Stimulated activated CD4-positive, alpha-beta T cell treated with anti-CD3 and anti-CD28 coated beads, Interleukin-12 subunit alpha, Interleukin-12 subunit beta, amount 100 ng/mL, for 24 hours (primary cell): ENCODE data around the gene ARTN.

ENCODE experiments used
- DNase-seq, 2 experiments: peaks; one replicate each; pipeline ENCODE4 v3.0.0-alpha.2; 2020; ENCODE audit warnings: low read depth in 2 of 2

ARTN gene

GRCh38 chr1:43947061-43947873, 13.7 kb downstream of the ARTN start:
- no peak for DNase-seq

- DNase-seq = no peak
Measured at GRCh38 chr1:43947874-43948437, 14.4 kb downstream of the ARTN start.

DNA sequence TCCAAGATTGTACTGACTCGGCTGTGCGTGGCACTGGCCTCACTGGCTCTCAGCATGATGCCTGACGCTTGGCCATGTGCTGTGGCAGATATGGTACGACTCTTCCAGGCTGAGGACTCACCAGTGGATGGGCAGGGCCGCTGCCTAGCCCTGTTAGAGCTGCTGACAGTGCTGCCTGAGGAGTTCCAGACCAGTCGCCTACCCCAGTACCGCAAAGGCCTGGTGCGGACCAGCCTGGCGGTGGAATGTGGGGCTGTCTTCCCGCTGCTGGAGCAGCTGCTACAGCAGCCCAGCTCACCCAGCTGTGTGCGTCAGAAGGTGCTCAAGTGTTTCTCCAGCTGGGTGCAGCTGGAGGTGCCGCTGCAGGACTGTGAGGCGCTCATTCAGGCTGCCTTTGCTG, 16.1 kb downstream of the ARTN start:
- DNase-seq = no peak

DNA sequence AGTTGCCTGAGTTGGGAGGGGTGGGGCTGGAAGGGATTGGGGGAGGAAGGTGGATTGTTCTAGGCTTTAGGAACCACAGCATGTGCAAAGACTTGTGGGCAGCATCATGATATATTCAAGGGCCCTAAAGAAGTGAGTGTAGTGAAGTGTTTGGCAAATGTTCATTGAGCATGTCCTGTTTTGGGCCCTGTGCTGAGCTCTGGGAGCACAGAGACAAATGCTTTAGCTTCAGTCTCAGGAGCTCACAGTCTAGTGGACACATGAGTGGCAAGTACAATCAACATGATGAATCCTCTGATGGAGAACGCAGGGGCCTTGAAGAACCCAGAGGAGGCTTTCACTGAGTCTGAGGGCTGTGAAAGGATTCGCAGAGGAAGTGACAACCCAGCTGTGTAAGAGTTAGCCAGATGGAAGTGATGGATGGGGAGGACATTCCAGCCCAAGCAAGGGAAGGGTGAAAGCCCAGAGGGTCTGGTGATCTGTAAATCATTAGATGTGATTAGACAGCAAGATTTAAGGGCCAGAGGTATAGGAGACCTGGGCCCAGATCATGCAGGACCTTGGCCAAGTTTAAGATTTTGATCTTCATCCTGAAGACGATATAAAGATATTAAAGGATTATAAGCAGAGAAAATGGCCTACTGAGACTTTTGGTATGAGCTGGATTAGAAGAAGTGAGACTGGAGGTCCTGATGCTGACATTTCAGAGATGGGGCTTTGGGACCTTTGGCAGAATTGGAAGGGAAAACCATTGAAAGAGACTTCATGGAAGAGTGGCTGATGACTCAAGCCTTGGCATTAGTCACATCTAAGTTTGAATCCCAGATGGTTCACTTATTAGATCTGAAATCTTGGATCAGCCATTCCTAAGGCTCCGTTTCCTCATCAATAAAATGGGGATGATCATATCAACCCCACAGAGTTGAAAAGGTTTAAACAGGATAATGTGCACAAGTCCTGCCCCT, 17.7 kb downstream of the ARTN start:
- no peak for DNase-seq

DNA sequence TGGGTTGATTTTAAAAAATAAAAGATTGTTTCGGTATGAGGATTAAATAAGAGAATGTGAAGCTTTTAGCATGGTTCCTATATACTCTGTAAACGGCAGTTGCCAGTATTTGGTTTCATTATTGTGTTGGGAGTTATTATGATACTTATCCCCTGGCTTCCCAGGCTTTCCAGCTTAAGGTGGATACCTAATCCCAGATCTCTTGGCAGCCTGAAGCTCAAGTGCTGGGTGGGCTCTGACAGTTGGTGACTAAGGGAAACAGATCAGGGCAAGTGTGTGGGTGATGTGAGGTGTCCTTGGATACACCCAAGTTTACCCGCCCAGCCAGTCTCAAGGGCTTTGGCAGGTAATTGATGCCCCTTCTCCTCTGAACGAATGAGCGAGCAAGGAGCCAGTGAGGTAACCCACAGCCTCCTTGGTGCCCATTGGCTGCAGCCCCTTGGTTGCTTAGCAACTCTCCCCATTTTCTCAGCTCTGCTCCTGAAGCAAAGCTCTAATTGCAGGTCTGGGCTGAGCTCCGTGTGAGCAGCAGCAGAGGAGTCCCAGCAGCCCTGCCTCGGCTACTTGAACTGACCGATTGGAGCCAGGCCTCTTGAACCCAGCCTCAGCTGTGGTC, 19.2 kb downstream of the ARTN start:
- no peak for DNase-seq

GRCh38 chr1:43953361-43953760, 19.8 kb downstream of the ARTN start:
- DNase-seq = no peak

DNA sequence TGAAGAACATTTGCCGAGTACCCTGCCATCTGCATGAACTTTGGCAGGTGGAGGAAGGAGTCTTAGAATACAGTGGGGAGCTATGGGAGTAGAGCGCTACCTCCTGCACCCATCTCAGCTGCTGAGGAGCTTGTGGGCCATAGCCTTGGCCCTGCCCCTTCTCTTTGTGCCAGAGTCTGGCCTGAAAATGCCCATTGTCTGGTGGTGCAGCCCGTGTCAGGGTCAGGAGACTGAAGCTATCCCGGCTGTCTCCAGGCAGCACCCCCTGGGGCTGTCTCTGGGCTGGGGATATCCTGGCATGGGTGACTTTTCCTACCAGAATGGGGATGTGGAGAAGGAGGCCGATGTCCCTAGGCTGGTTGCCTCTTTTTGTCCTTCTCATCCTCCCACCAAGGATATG, 20.4 kb downstream of the ARTN start:
- no peak for DNase-seq

GRCh38 chr1:43956234-43956633, 22.6 kb downstream of the ARTN start:
- DNase-seq = no peak

DNA sequence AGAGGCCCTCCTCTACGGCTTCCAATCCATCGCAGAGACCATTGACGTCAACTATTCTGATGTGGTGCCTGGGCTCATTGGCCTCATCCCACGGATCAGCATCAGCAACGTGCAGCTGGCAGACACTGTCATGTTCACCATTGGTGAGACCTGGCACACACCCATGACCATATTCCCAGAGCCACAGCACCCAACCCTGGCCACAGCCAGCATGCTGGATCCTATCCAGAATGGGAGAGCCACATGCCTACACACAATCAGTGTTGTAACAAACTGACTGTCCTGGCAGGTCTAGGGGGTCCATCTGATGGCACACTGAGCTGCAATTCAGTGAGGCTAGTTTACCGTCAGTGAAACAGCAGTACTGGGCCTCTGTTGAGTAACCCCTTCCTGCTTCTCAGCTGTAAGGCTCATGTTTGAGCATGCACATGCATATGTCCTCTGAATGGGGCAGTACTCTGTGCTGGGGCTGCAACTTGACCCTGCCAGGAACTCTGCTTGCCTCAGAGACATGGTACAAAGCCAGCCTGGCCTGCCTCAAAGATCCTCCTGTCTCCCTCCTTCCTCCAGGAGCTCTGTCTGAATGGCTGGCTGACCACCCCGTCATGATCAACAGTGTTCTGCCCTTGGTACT, 23.9 kb downstream of the ARTN start:
- no peak for DNase-seq

GRCh38 chr1:43958351-43959255, 25.0 kb downstream of the ARTN start:
- DNase-seq = no peak

GRCh38 chr1:43960798-43961197, 27.2 kb downstream of the ARTN start:
- no peak for DNase-seq

GRCh38 chr1:43961692-43962091, 28.1 kb downstream of the ARTN start:
- DNase-seq = no peak

GRCh38 chr1:43962324-43962723, 28.7 kb downstream of the ARTN start:
- DNase-seq = no peak

DNA sequence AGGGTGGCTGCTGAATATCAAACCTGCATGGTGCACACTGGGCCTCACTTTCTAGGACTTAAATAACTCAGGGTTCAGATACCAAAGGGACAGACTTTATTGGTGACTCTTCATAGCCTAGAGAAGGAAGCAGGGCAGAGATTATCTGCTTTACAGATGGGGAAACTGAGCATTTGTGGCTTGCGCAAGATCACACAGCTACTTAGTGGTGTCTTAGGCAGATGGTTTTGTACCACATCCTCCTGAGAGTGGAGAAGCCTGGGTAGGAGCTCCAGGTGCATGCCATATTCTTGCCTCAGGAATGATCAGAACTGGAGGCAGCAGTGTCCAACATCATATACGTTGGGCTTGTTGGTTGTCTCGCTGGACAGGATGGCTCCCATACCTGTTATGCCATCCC, 29.4 kb downstream of the ARTN start:
- no peak for DNase-seq

DNA sequence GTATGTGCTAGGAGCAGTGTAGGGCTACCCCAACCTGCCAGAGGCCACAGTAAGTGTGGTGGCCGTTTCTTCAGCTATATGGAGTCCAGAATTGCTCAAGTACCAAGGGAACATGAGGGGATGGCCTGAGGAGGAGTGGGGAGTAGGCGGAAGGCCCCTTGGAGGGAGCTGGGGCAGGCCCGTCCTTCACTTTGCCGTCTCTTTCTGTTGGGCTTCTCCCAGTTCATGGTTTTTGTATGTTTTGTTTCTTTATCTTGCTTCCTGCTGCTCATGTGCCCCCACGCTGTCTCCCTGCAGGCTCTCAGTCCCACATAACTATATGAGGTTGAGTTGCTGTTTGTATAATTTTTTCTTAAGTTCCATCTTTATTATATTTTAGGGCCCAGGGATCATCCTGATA, 30.3 kb downstream of the ARTN start:
- no peak for DNase-seq

GRCh38 chr1:43965316-43965715, 31.7 kb downstream of the ARTN start:
- DNase-seq = no peak

GRCh38 chr1:43968348-43968948, 34.8 kb downstream of the ARTN start:
- no peak for DNase-seq

- no peak for DNase-seq
Measured at GRCh38 chr1:43969416-43969745, 35.8 kb downstream of the ARTN start.

DNA sequence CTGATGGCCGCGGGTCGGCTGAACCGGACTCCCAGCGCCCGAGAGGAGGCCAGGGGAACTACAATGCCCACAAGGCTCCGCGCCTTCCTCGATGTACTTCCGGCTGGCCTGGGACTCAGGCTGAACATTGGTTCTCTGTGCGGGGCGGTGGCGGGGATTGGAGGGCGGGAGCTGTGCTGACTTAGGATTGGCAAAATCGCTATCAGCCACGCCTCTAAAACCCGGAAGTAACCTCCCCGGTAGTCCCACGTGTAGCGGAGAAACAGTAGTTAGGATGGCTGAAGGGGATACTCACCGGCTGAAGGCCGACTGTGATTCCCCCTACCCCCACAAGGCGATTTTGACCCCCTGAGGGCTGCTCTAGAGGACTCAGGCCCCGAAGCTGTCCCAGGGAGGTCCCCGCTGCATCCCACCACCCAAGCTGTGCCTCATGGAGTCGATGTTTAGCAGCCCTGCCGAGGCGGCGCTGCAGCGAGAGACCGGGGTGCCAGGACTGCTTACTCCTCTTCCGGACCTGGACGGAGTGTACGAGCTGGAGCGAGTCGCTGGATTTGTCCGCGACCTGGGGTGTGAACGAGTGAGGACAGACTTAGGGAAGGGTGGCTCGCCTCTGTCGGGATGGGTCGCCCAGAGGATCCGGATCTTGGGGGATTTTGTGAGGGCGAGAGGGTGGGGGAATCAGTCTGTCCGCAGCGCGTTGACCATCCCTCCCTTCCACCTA, 36.3 kb downstream of the ARTN start, which contains the start of gene DPH2:
DPH2 (plus strand) TSS at position 265 of the 721 bp plus-strand sequence; CDS start at position 431, 166 bp downstream.
- peak; percentile 92 to 97 for DNase-seq
